ENCODE results near the gene PPP1R15B. TPM values are rescaled to one million over a fixed set of nuclear protein-coding genes. Genes with fewer than 3 reads are reported as not detected.

PPP1R15B gene
- total and polyA plus RNA-seq, 2 of the 4 experiments (the other 2 are of a cell fraction), result 14.9 to 15.0 TPM

- H3K79me1 ChIP-seq (ENCODE audit: low read depth in 1 of 2, low read length in 2 of 2), result no peaks in the 10 kb centered on the region
- H3K4ac ChIP-seq (ENCODE audit: low read depth, low read length), result no peak overlapping the region
- intact Hi-C loops (cut with micrococcal nuclease) (no loop called here), in situ Hi-C loops (cut with MboI; ENCODE audit: low sequenced_read_pairs) (no loop called here), dilution Hi-C loops (cut with HindIII; ENCODE audit: low sequenced_read_pairs, unreplicated experiment) (no loop called here)
- no peaks in the 10 kb centered on the region; the same call in 1 of the 2 replicates for H4K20me1 ChIP-seq (ENCODE audit: insufficient read depth, low read length)
- H4K5ac ChIP-seq (ENCODE audit: low read depth, low read length), result no peak overlapping the region
- no peak overlapping the region for H2AFZ ChIP-seq (replicated peaks; ENCODE audit: low read length, poor library complexity)
- BruUV-seq (replicated peaks), result no TSS peak
- H3K14ac ChIP-seq (replicated peaks; ENCODE audit: low read depth, low read length), result no peak overlapping the region
- no peak overlapping the region for H3K18ac ChIP-seq (ENCODE audit: low read depth, low read length)
- no peaks in the 10 kb centered on the region for H3K27me3 ChIP-seq (ENCODE audit: control insufficient read depth, insufficient read depth, low read length)
- H3K9me3 ChIP-seq (ENCODE audit: control insufficient read depth, insufficient read depth, low read length), result no peaks in the 10 kb centered on the region
- no peak overlapping the region for H4K8ac ChIP-seq (ENCODE audit: low read depth in 2 of 2, low read length in 2 of 2)
- H3K9ac ChIP-seq (ENCODE audit: low read depth, low read length), result no peak overlapping the region
- POLR2A ChIA-PET (ENCODE audit: unreplicated experiment), result no interaction called here
- no peaks in the 10 kb centered on the region for H3K4me1 ChIP-seq (ENCODE audit: control insufficient read depth, insufficient read depth, low read length)
- H3K27ac ChIP-seq (ENCODE audit: insufficient read depth, low read length), result no peak overlapping the region
- TF ChIP-seq USF2 (IDR thresholded peaks at IDR 0.05; ENCODE audit: low read depth, low read length), result no peak
- TF ChIP-seq ELK1 (IDR thresholded peaks at IDR 0.05; ENCODE audit: borderline replicate concordance, low read depth, low read length), result no peak
- no peak for TF ChIP-seq CTCF (conservative IDR thresholded peaks at IDR 0.05; ENCODE audit: low read depth, low read length)
- TF ChIP-seq NFE2L2 (IDR thresholded peaks at IDR 0.05; ENCODE audit: low read depth, low read length), result no peak
- no peak for TF ChIP-seq RCOR1 (IDR thresholded peaks at IDR 0.05; ENCODE audit: insufficient replicate concordance, low read length)
- TF ChIP-seq POLR2A (IDR thresholded peaks at IDR 0.05; ENCODE audit: low read depth, low read length), result no peak
- no peak overlapping the region for H4K91ac ChIP-seq (ENCODE audit: insufficient read depth, low read depth, low read length)
- no peak overlapping the region for H3K23ac ChIP-seq (ENCODE audit: low read depth, low read length)
- no peak overlapping the region for H3K56ac ChIP-seq (ENCODE audit: extremely low read depth, insufficient read depth, low read length)
- DNase-seq (no peak), ATAC-seq (ENCODE audit: low read depth) (no peak)
- H2BK5ac ChIP-seq (ENCODE audit: low read depth, low read length, poor library complexity, severe bottlenecking), result no peak overlapping the region
- H3K4me2 ChIP-seq (ENCODE audit: low read depth, low read length), result no peak overlapping the region
- CTCF ChIA-PET, result no interaction called here
- WGBS, 2 experiments (ENCODE audit: extremely low coverage in 2 of 2, insufficient read length in 1 of 2), result 90% methylated on average over 2 of the region's 8 CpGs; no CpG with 5 or more reads in 1 of the 2 experiments
- H2AK5ac ChIP-seq (ENCODE audit: low read depth, low read length), result no peak overlapping the region
- no peak overlapping the region for H3K4me3 ChIP-seq (ENCODE audit: insufficient read depth, low read depth, low read length)
- H2BK120ac ChIP-seq (ENCODE audit: low read depth, low read length), result no peak overlapping the region
- peaks cover 6% of the 10 kb centered on the region; the same call in 1 of the 2 replicates for H3K36me3 ChIP-seq (ENCODE audit: control insufficient read depth, insufficient read depth, low read length)
- H2AK9ac ChIP-seq (replicated peaks; ENCODE audit: low read depth, low read length, poor library complexity), result no peak overlapping the region
- no peak overlapping the region for H2BK20ac ChIP-seq (ENCODE audit: low read depth, low read length)
- H2BK15ac ChIP-seq (ENCODE audit: low read depth, low read length), result no peak overlapping the region
- H3K9me1 ChIP-seq (ENCODE audit: insufficient read depth, low read length), result no peaks in the 10 kb centered on the region
These were observed 39.0 kb upstream of the PPP1R15B start for GRCh38 chr1:204450461-204451257.
